Coronary artery (tissue), 2 donors: Measurements from ENCODE around the gene DGAT2L6.
"Not testable (repeated sequence)": the region's sequence is repeated elsewhere in the genome, so short reads cannot be mapped to it uniquely, and the experiment has no call there.

Experiments
- DNase-seq: peaks from one replicate; pipeline ENCODE4 v3.0.0-alpha.2; 2017; ENCODE audit warnings: low spot score
- H3K27ac ChIP-seq, 2 donors: fragments of 200-600 bp; sonication (generic); one replicate each; pipeline ENCODE4 v1.5.1; 2016 to 2019
- H3K4me3 ChIP-seq: fragments of 200-600 bp; sonication (generic); 2 replicates; pipeline ENCODE4 v1.5.1; 2016; ENCODE audit warnings: mild to moderate bottlenecking, moderate library complexity
- CTCF ChIP-seq: fragments of 200-600 bp; sonication (generic); IDR thresholded peaks from one replicate; pipeline ENCODE4 v1.5.1; 2019; ENCODE audit warnings: antibody characterized with exemption

The DGAT2L6 gene

GRCh38 chrX:70190225-70190624 lies 12.9 kb downstream of the DGAT2L6 start:
- no peak for DNase-seq
- TF ChIP-seq CTCF: no peak
- no peak overlapping the region for H3K27ac ChIP-seq

GRCh38 chrX:70196961-70197720 lies 19.9 kb downstream of the DGAT2L6 start:
- DNase-seq: no peak
- Histone ChIP-seq H3K4me3 (no peak overlapping the region), H3K27ac (no peak overlapping the region)
- no peak for TF ChIP-seq CTCF

More at GRCh38 chrX:70190225-70190624, 12.9 kb downstream of the DGAT2L6 start:
- H3K4me3 ChIP-seq: no peak overlapping the region

GRCh38 chrX:70201732-70202131 lies 24.4 kb downstream of the DGAT2L6 start:
- H3K27ac ChIP-seq: no peak overlapping the region
- no peak overlapping the region for H3K4me3 ChIP-seq
- no peak for DNase-seq
- TF ChIP-seq CTCF: no peak

- no peak for DNase-seq
- TF ChIP-seq CTCF: no peak
- Histone ChIP-seq H3K4me3 (no peak overlapping the region), H3K27ac (no peak overlapping the region)
These were observed 31.2 kb downstream of the DGAT2L6 start for GRCh38 chrX:70208479-70208878.

- H3K4me3 ChIP-seq, DNase-seq: not testable (repeated sequence)
These were observed 32.3 kb downstream of the DGAT2L6 start for GRCh38 chrX:70209570-70209969.

GRCh38 chrX:70219938-70220764 lies 42.9 kb downstream of the DGAT2L6 start:
- no peak for DNase-seq
- peak overlapping the region in 1 of 2 donors; percentile 13 for H3K27ac ChIP-seq
- no peak for TF ChIP-seq CTCF
- no peak overlapping the region for H3K4me3 ChIP-seq

More at GRCh38 chrX:70209570-70209969, 32.3 kb downstream of the DGAT2L6 start:
- not testable (repeated sequence) for H3K27ac ChIP-seq

- Histone ChIP-seq H3K27ac (no peak overlapping the region), H3K4me3 (no peak overlapping the region)
- TF ChIP-seq CTCF: no peak
These were observed 48.8 kb downstream of the DGAT2L6 start for GRCh38 chrX:70226048-70226447.

More at GRCh38 chrX:70226048-70226447, 48.8 kb downstream of the DGAT2L6 start:
- no peak for DNase-seq
